ENCODE data around the gene KCNMA1. TPM values are rescaled to one million over a fixed set of nuclear protein-coding genes. Genes with fewer than 3 reads are reported as not detected.

Gene KCNMA1
- total and polyA plus RNA-seq, 9 of the 15 experiments (the other 6 are each of a cell fraction or from before 2014, with no cell fraction given): 0.01 to 0.95 (median 0.15) TPM; not detected in 4

DNA sequence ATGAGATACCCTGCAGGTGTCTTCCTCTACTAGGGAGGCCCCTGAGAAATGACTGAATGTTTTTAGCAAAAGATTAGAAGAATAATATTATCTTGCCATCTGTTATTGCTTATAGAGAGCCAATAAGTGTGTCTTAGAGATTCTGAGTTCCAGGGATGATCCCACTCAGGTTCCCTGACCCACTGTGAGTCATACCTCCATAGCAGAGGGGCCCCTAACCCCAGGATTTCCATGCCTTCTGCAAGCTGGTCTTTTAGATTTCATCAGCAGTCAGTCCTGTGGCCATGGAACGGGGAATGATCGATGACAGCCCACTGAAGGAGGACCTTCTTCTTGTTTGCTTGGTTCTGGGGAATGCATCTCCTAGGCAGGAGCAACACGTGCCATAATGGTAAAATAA, 333.4 kb downstream of the KCNMA1 start (continued):
- TF ChIP-seq, protein P1, sequence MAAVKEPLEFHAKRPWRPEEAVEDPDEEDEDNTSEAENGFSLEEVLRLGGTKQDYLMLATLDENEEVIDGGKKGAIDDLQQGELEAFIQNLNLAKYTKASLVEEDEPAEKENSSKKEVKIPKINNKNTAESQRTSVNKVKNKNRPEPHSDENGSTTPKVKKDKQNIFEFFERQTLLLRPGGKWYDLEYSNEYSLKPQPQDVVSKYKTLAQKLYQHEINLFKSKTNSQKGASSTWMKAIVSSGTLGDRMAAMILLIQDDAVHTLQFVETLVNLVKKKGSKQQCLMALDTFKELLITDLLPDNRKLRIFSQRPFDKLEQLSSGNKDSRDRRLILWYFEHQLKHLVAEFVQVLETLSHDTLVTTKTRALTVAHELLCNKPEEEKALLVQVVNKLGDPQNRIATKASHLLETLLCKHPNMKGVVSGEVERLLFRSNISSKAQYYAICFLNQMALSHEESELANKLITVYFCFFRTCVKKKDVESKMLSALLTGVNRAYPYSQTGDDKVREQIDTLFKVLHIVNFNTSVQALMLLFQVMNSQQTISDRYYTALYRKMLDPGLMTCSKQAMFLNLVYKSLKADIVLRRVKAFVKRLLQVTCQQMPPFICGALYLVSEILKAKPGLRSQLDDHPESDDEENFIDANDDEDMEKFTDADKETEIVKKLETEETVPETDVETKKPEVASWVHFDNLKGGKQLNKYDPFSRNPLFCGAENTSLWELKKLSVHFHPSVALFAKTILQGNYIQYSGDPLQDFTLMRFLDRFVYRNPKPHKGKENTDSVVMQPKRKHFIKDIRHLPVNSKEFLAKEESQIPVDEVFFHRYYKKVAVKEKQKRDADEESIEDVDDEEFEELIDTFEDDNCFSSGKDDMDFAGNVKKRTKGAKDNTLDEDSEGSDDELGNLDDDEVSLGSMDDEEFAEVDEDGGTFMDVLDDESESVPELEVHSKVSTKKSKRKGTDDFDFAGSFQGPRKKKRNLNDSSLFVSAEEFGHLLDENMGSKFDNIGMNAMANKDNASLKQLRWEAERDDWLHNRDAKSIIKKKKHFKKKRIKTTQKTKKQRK (IDR thresholded peaks at IDR 0.05; ENCODE audit: borderline replicate concordance, low read depth, low read length): no peak
- TF ChIP-seq SETDB1 (IDR thresholded peaks at IDR 0.05; ENCODE audit: low read length) (no peak), COPS2 (conservative IDR thresholded peaks at IDR 0.05) (no peak)
- TF ChIP-seq, protein P2, sequence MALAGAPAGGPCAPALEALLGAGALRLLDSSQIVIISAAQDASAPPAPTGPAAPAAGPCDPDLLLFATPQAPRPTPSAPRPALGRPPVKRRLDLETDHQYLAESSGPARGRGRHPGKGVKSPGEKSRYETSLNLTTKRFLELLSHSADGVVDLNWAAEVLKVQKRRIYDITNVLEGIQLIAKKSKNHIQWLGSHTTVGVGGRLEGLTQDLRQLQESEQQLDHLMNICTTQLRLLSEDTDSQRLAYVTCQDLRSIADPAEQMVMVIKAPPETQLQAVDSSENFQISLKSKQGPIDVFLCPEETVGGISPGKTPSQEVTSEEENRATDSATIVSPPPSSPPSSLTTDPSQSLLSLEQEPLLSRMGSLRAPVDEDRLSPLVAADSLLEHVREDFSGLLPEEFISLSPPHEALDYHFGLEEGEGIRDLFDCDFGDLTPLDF (CRISPR knock-in tag; IDR thresholded peaks at IDR 0.05): no peak

DNA sequence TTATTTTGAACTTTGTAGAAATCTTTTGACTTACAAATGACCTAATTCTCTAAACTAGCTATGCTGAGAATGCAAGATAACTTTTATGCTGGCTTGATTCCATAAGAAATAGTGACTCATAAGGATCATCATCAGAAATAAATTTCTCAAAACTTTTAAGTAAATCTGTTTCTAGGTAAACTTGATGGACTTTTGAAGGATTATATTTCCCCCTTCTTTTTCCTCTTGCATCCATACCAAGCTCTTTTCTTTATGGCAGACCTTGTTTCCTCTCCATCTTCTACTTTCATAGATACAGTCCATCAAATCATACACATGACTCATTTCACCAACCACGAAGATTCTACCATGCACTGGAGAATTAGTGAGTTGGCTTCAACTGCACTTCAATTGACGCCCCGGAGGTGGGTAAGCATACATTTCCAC, 336.3 kb downstream of the KCNMA1 start:
- Histone ChIP-seq H4K20me1 (replicated peaks; ENCODE audit: control insufficient read depth, insufficient read depth, low read length) (0 out of 2 replicates have a peak, but pooled peaks cover 3% of the 10 kb centered on the region), H3K27me3 (ENCODE audit: control insufficient read depth in 2 of 2, insufficient read depth in 2 of 2, low read length in 2 of 2) (no peaks in the 10 kb centered on the region), H3K79me2 (ENCODE audit: control insufficient read depth, insufficient read depth, low read length) (no peaks in the 10 kb centered on the region), H3K36me3 (ENCODE audit: control insufficient read depth, insufficient read depth, low read length) (no peaks in the 10 kb centered on the region), H3K9ac (ENCODE audit: insufficient read depth in 1 of 2, low read depth in 2 of 2, low read length in 2 of 2) (no peak overlapping the region), H3K4me2 (ENCODE audit: insufficient read depth, low read length) (no peak overlapping the region), H3K4me3 (no peak overlapping the region), H3K9me1 (ENCODE audit: control insufficient read depth, insufficient read depth, low read length) (no peaks in the 10 kb centered on the region), H3K4me1 (replicated peaks in 1 of 2; ENCODE audit: control insufficient read depth in 2 of 2, insufficient read depth in 2 of 2, low read length in 2 of 2) (no peaks in the 10 kb centered on the region), H3K9me3 (replicated peaks; ENCODE audit: control insufficient read depth, insufficient read depth, low read depth, low read length) (no peaks in the 10 kb centered on the region), H2AFZ (ENCODE audit: low read depth, low read length) (no peak overlapping the region), H3K27ac (ENCODE audit: extremely low read depth, low read depth, low read length) (no peak overlapping the region)
- 2% methylated on average over 3 of the region's 3 CpGs for WGBS (ENCODE audit: insufficient coverage, low coverage, missing lambda C conversion rate)
- in situ Hi-C loops (cut with MboI) (no loop called here), intact Hi-C loops (cut with micrococcal nuclease) (no loop called here)
- no peak for FAIRE-seq
- ATAC-seq: no peak
- CTCF ChIA-PET (ENCODE audit: low intra/inter-chr PET ratio): no interaction called here
- DNase-seq (ENCODE audit: extremely low read depth in 1 of 4, low spot score in 3 of 4): no peak
- no TSS peak for BruUV-seq (replicated peaks)
- POLR2A ChIA-PET: interaction anchor here (1.2 kb wide), 1 partner anchor 14 kb away, joined by 5 read pairs; no protein-coding TSS in a partner anchor
- TF ChIP-seq CC2D1A (IDR thresholded peaks at IDR 0.05) (no peak), POLR2A (conservative IDR thresholded peaks at IDR 0.05) (no peak), RUNX1 (IDR thresholded peaks at IDR 0.05; ENCODE audit: low read depth) (no peak), CSDE1 (IDR thresholded peaks at IDR 0.05) (no peak), ZNF197 (CRISPR knock-in tag; IDR thresholded peaks at IDR 0.05; ENCODE audit: low read depth) (no peak), MAFK (IDR thresholded peaks at IDR 0.05; ENCODE audit: low read length) (no peak), ZNF668 (CRISPR knock-in tag; IDR thresholded peaks at IDR 0.05) (no peak), SLC30A9 (CRISPR knock-in tag; IDR thresholded peaks at IDR 0.05) (no peak), TRIM25 (IDR thresholded peaks at IDR 0.05; ENCODE audit: borderline replicate concordance) (no peak), KLF10 (CRISPR knock-in tag; IDR thresholded peaks at IDR 0.05) (no peak), PHTF2 (CRISPR knock-in tag; IDR thresholded peaks at IDR 0.05) (no peak), HNRNPUL1 (IDR thresholded peaks at IDR 0.05; ENCODE audit: low read length) (no peak), ESRRA (IDR thresholded peaks at IDR 0.05; ENCODE audit: borderline replicate concordance, low read depth) (no peak), KDM4B (IDR thresholded peaks at IDR 0.05; ENCODE audit: borderline replicate concordance in 2 of 2, low read depth in 1 of 2) (no peak)
